ENCODE data around the gene OR10A3.

GRCh38 chr11:7894251-7894650 is 47.3 kb downstream of the OR10A3 start:
- TF ChIP-seq CTCF (IDR thresholded peaks at IDR 0.05) (no peak), POLR2AphosphoS5 (IDR thresholded peaks at IDR 0.05) (no peak)

Data from breast epithelium (tissue), 3 donors.